Endothelial cell of hepatic sinusoid (primary cell): ENCODE data around the gene RGS9.
"Not testable (repeated sequence)": the region's sequence is repeated elsewhere in the genome, so short reads cannot be mapped to it uniquely, and the experiment has no call there.

Experiments used
- in situ Hi-C: cut with HindIII; loops from 2 replicates; pipeline ENCODE4 v1.10.0; 2017; ENCODE audit warnings: low sequenced_read_pairs

Gene RGS9

DNA sequence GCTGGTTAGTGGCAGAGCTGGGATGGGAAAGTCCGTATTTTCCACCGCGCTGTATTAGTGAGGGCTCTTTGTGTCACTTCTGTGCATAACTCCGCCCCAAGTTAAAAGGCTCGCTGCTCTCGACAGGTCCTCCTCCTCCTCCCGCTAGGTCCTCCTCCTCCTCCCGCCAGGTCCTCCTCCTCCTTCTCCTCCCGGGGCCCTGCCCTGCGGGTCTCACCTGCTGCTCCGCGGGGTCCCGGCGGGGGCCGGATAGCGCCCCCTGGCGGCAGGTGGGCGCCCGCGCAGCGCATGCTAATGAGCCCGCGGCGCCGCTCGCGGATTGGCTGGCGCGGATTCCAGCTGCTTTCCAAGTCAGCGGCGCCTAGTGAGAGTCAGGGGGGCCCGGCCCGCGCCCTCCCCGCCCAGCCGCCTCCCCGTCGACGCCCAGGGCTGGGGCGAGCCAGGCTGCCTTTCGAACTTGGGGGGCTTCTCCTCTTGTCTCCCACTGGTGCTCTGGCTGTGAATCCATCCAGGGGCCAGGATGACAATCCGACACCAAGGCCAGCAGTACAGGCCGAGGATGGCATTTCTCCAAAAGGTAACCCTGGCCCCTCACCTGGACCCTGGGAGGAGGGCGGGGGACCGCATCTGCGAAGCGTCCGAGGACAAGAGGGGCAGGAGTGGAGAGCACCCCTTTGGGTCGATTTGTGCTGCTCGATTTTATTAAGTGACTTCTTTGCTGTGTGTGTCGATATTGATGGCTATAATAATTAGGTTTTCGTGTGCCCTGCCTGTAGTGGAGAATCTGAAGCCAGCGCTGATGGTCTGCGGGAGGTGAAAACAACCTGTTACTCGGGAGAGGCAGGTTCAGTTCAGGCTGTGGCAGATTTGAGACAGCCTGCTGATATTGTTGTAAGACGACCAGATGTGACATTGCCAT lies at the start of gene RGS9:
TSS of gene RGS9 (plus strand) at position 350 of the 919 bp plus-strand sequence. CDS start at position 521, 171 bp downstream.
- in situ Hi-C loops: no loop called here

GRCh38 chr17:65088621-65089360 lies 48.4 kb upstream of the RGS9 start:
- in situ Hi-C loops: loop anchor here (5.0 kb wide), 1 partner anchor 36 kb away; no protein-coding TSS in a partner anchor

- in situ Hi-C loops: no loop called here
Observed at GRCh38 chr17:65092262-65092661, 44.9 kb upstream of the RGS9 start.

DNA sequence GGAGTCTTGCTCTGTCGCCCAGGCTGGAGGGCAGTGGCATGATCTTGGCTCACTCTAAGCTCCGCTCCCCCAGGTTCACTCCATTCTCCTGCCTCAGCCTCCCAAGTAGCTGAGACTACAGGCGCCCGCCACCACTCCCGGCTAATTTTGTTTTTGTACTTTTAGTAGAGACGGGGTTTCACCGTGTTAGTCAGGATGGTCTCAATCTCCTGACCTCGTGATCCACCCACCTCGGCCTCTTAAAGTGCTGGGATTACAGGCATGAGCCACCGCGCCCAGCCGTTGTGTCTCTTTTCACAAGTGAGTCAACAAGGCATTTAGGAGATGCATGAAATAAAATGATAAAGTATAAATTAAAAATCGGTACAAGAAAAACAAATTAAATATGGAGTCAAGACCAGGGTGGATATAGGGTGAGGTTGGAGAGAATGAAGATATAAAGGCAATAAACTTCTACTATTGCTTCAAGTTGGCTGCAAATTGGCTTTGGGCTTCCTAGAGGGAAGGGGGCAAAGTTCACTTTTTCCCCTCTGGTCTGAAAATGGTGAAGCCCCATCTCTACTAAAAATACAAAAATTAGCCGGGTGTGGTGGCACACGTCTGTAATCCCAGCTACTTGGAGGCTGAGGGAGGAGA lies 44.3 kb upstream of the RGS9 start:
- in situ Hi-C loops: not testable (repeated sequence)

DNA sequence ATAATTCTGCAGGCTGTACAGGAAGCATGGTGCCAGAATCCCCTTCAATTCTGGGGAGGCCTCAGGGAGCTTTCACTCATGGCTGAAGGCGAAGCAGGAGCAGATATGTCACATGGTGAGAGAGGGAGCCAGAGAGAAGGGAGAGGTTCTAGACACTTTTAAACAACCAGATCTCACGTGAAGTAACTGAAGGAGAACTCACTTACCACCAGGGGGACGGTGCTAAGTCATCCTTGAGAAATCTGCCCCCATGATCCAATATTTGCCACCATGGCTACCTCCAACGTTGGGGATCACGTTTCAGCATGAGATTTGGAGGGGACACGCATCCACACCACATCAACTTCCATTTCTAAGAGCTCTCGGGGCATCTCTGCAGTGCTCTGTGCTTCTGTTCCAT lies 43.2 kb upstream of the RGS9 start:
- in situ Hi-C loops: no loop called here

DNA sequence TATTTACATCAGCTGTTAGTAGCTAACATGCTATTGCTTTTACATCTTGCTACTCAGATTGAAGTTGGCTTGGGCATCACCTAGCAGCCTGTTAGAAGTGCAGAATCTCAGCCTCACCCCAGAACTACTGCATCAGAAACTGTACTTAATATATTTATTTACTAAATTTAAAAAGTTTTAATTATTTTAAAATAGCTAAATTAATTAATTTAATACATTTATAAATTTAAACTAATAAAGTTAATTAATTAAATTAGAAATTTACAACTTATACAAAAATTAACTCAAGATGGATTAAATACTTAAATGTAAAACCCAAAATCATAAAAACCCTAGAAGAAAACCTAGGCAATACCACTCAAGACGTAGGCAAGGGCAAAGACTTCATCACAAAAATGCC lies 41.7 kb upstream of the RGS9 start:
- in situ Hi-C loops: no loop called here

DNA sequence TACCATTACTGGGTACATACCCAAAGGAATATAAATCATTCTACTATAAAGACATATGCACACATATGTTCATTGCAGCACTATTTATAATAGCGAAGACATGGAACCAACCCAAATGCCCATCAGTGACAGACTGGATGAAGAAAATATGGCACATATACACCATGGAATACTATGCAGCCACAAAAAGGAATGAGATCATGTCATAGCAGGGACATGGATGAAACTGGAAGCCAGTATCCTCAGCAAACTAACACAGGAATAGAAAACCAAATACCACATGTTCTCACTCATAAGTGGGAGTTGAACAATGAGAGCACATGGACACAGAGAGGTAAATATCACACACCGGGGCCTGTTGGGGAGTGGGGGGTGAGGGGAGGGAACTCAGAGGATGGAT lies 40.8 kb upstream of the RGS9 start:
- in situ Hi-C loops: not testable (repeated sequence)

DNA sequence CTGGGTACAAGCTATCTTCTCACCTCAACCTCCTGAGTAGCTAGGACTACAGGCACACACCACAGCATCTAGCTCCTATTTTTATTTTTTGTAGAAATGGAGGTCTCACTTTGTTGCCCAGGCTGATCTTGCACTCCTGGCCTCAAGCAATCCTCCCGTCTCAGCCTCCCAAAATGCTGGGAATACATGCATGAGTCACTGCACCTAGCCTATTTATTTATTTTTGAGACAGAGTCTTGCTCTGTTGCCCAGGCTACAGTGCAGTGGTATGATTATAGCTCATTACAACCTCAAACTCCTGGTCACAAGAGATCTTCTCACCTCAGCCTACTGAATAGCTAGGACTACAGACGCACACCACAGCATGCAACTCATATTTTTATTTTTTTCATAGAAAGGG lies 40.1 kb upstream of the RGS9 start:
- in situ Hi-C loops: no loop called here

GRCh38 chr17:65099475-65099874 lies 37.7 kb upstream of the RGS9 start:
- in situ Hi-C loops: no loop called here

DNA sequence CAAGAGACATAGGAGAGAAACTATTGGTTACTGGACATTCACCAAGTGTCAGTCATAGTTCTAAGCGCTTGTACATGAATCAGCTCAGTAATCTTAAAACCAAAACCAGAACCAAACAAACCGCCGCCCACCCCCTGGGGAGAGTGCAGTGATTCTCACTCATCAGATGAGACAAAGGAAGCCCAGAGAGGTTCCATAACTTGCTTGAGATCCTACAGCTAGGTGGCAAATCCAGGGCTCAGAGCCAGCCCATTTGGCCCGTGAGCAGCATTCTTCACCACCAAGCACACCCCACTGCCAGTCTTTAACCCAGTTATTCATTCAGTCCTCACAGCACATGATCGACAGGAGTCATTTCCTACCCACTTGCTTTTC lies 37.2 kb upstream of the RGS9 start:
- in situ Hi-C loops: no loop called here

GRCh38 chr17:65100316-65101140 lies 36.6 kb upstream of the RGS9 start:
- in situ Hi-C loops: no loop called here

DNA sequence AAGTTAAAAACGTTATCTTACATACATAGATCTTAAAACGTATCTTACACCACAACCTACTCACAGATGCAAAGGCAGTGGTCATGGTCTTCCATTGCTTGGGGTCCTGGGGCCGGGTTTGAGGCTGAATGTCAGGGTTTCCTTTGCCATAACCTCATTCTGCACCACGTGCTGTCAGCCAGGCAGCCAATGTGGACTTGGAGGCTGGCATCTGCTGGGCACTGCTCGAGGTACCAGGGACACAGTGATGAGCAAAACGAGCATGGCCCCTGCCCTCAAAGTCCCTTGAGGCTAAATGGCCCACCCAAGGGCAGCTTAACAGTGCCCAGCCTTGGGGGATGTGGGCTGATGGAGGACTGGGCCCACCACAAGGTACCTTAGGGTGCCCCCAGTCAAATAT lies 35.8 kb upstream of the RGS9 start:
- in situ Hi-C loops: no loop called here

GRCh38 chr17:65102235-65102634 lies 34.9 kb upstream of the RGS9 start:
- in situ Hi-C loops: no loop called here

DNA sequence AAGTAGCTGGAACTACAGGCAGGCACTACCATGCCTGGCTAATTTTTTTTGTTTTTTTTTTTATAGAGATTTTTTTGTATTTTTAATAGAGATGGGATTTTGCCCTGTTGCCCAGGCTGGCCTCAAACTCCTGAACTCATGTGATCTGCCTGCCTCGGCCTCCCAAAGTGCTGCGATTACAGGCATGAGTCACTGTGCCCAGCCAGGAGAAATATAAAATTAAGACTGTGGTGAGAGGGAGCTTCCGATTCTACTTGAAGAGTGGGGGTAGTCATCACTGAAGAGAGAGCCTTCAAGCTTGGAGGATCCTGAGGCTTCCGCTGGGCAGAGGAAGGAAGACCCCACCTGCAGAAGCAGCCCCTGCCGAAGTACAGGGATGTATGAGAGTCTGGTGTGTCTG lies 34.4 kb upstream of the RGS9 start:
- in situ Hi-C loops: no loop called here

DNA sequence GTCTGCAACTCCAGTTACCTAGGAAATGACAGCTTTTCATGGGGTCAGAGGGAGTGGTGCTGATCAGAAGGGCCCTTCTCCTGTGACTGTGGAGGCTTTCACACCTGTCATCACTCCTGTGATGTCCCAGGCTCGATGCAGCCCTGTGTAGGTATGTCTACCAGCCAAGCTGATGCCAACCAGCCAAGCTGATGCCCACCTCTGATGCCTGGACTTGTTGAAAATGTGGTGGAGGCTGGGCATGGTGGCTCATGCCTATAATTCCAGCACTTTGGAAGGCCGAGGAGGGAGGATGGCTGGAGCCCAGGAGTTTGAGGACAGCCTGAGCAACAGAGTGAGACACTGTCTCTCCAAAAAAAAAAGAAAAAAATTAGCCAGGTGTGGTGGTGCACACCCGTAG lies 33.7 kb upstream of the RGS9 start:
- in situ Hi-C loops: no loop called here

DNA sequence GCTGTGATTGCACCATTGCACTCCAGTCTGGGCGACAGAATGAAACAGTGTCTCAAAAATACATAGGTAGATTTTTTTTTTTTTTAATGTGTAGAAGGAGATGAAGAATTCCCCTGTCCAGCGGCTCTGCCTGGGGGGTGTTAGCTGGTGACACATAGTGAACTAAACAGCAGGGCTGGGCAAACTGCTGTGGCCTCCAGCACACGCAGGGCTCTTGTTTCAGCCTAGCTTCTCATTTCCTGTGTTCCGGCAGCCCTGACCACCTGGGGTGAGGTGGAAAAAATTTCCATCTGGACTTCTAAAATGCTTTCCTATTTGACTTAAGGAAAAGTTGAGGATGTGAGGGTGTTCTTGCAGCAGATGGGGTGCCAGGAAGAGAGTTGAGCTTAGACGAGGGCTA lies 33.3 kb upstream of the RGS9 start:
- in situ Hi-C loops: no loop called here

DNA sequence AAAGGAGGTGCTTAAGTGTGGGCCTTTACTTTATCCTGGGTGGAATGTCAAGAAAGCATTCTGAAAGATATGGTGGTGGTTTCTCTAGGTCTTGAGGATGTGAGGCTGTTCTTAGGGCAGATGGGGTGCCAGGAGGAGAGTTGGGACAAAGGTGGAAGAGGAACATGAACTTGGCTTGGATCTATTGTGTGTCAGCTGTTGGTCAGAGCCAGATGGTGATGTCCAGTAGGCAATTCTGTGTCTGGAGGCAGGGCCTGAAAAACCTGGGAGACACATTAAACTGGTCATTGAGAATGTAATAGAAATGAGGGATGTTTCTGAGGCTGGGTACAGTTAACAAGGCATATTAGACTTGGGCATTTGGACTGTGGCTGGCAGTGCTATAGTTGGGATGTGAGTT lies 32.6 kb upstream of the RGS9 start:
- in situ Hi-C loops: no loop called here

GRCh38 chr17:65104973-65105372 lies 32.2 kb upstream of the RGS9 start:
- in situ Hi-C loops: loop anchor here (5.0 kb wide), 2 partner anchors 82 to 83 kb away; no protein-coding TSS in a partner anchor

- in situ Hi-C loops: loop anchor here (5.0 kb wide), 2 partner anchors 79 to 86 kb away; no protein-coding TSS in a partner anchor
Observed at GRCh38 chr17:65108152-65108551, 29.0 kb upstream of the RGS9 start.

- in situ Hi-C loops: loop anchor here (5.0 kb wide), 2 partner anchors 78 to 87 kb away; no protein-coding TSS in a partner anchor
Observed at GRCh38 chr17:65109543-65109942, 27.6 kb upstream of the RGS9 start.
